Neural crest cell (in vitro differentiated cells): ENCODE data around the gene BTG2. TPM values are rescaled to one million over a fixed set of nuclear protein-coding genes. Genes with fewer than 3 reads are reported as not detected.
"Not testable (repeated sequence)": the region's sequence is repeated elsewhere in the genome, so short reads cannot be mapped to it uniquely, and the experiment has no call there.

Experiments used
- DNase-seq: peaks from one replicate; pipeline ENCODE4 v3.0.0; 2021; ENCODE audit warnings: low read depth, mixed read lengths, low spot score
- H3K27ac Mint-ChIP-seq: one replicate; pipeline ENCODE4 v1.8.0; 2021; ENCODE audit warnings: mild to moderate bottlenecking, mixed read lengths; ENCODE audit not compliant: unreplicated experiment
- H3K27me3 Mint-ChIP-seq: 2 replicates; pipeline ENCODE4 v1.8.0; 2021; ENCODE audit warnings: low read depth, mild to moderate bottlenecking, mixed read lengths
- H3K36me3 Mint-ChIP-seq: 2 replicates; pipeline ENCODE4 v1.8.0; 2021; ENCODE audit warnings: low read depth, mild to moderate bottlenecking, mixed read lengths
- H3K4me1 Mint-ChIP-seq: 2 replicates; pipeline ENCODE4 v1.8.0; 2021; ENCODE audit warnings: mixed read lengths
- H3K4me3 Mint-ChIP-seq: one replicate; pipeline ENCODE4 v1.8.0; 2021; ENCODE audit warnings: mild to moderate bottlenecking, mixed read lengths
- H3K9me3 Mint-ChIP-seq: 2 replicates; pipeline ENCODE4 v1.8.0; 2021; ENCODE audit warnings: mixed read lengths
- CTCF ChIP-seq: fragments of 200-600 bp; sonication (generic); conservative IDR thresholded peaks from 2 replicates; pipeline ENCODE4 v1.5.0; 2021; ENCODE audit warnings: antibody characterized with exemption, mild to moderate bottlenecking
- long read RNA-seq: library from polyadenylated mRNA; unstranded; transcript quantifications from one replicate; pipeline ENCODE4 v2.0.0, GENCODE V29; 2020
- total RNA-seq: library from RNA; stranded (reverse); gene quantifications from 2 replicates; pipeline ENCODE4 v1.2.1, GENCODE V29; 2021

BTG2 gene
- 16.1 and 18.1 TPM in 2 replicates for total RNA-seq
- long read RNA-seq, partial matches to known transcripts, result 0 of 1 reads
- long read RNA-seq, other reads (novel, unspliced or antisense), result 0 of 1 reads

GRCh38 chr1:203304919-203305808 lies at the start of gene BTG2:
BTG2 (plus strand) TSS chr1:203305519; CDS start chr1:203305607, 88 bp downstream.
- peak within 1 kb of the TSS; percentile 91 for H3K4me3 Mint-ChIP-seq
- TF ChIP-seq CTCF, result no peak
- H3K4me1 Mint-ChIP-seq, result peaks cover 49% of the 10 kb centered on the region
- no peaks in the 10 kb centered on the region for H3K9me3 Mint-ChIP-seq
- peak; percentile 77 for DNase-seq
- peaks cover 7% of the 10 kb centered on the region for H3K27me3 Mint-ChIP-seq
- peak within 1 kb of the TSS; percentile 94 for H3K27ac Mint-ChIP-seq
- no peaks in the 10 kb centered on the region for H3K36me3 Mint-ChIP-seq

GRCh38 chr1:203256636-203257035 lies 48.7 kb upstream of the BTG2 start:
- not testable (repeated sequence) for H3K9me3 Mint-ChIP-seq, H3K27ac Mint-ChIP-seq, H3K4me3 Mint-ChIP-seq, H3K4me1 Mint-ChIP-seq, H3K36me3 Mint-ChIP-seq, DNase-seq
- peaks cover 54% of the 10 kb centered on the region for H3K27me3 Mint-ChIP-seq

- Mint-ChIP-seq H3K4me3 (no peak overlapping the region), H3K27ac (no peak overlapping the region), H3K36me3 (no peaks in the 10 kb centered on the region), H3K27me3 (peaks cover 33% of the 10 kb centered on the region), H3K4me1 (peaks cover 10% of the 10 kb centered on the region), H3K9me3 (no peaks in the 10 kb centered on the region)
- TF ChIP-seq CTCF, result no peak
- DNase-seq, result no peak
Measured at GRCh38 chr1:203263496-203263895, 41.8 kb upstream of the BTG2 start.

- Mint-ChIP-seq H3K9me3 (no peaks in the 10 kb centered on the region), H3K4me3 (no peak overlapping the region), H3K27me3 (peaks cover 32% of the 10 kb centered on the region), H3K27ac (no peak overlapping the region), H3K36me3 (no peaks in the 10 kb centered on the region), H3K4me1 (peaks cover 10% of the 10 kb centered on the region)
- no peak for DNase-seq
- no peak for TF ChIP-seq CTCF
Measured at GRCh38 chr1:203264052-203264501, 41.2 kb upstream of the BTG2 start.

GRCh38 chr1:203265541-203265940 lies 39.8 kb upstream of the BTG2 start:
- no peak for TF ChIP-seq CTCF
- H3K36me3 Mint-ChIP-seq, result no peaks in the 10 kb centered on the region
- H3K4me1 Mint-ChIP-seq, result peaks cover 10% of the 10 kb centered on the region
- H3K9me3 Mint-ChIP-seq, result no peaks in the 10 kb centered on the region
- H3K27me3 Mint-ChIP-seq, result peaks cover 19% of the 10 kb centered on the region
- no peak overlapping the region for H3K4me3 Mint-ChIP-seq
- no peak overlapping the region for H3K27ac Mint-ChIP-seq
- DNase-seq, result no peak

DNA sequence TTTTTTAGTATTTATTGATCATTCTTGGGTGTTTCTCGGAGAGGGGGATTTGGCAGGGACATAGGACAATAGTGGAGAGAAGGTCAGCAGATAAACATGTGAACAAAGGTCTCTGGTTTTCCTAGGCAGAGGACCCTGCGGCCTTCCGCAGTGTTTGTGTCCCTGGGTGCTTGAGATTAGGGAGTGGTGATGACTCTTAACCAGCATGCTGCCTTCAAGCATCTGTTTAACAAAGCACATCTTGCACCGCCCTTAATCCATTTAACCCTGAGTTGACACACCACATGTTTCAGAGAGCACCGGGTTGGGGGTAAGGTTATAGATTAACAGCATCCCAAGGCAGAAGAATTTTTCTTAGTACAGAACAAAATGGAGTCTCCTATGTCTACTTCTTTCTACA lies 39.2 kb upstream of the BTG2 start:
- H3K4me1 Mint-ChIP-seq, result peaks cover 13% of the 10 kb centered on the region
- not testable (repeated sequence) for H3K36me3 Mint-ChIP-seq

More for the DNA sequence above, 39.2 kb upstream of the BTG2 start:
- H3K9me3 Mint-ChIP-seq, H3K27ac Mint-ChIP-seq, H3K4me3 Mint-ChIP-seq, DNase-seq: not testable (repeated sequence)
- H3K27me3 Mint-ChIP-seq, result peaks cover 14% of the 10 kb centered on the region
